ENCODE measurements around the gene SLC30A5.
"Not testable (repeated sequence)": the region's sequence is repeated elsewhere in the genome, so short reads cannot be mapped to it uniquely, and the experiment has no call there.

SLC30A5 gene

GRCh38 chr5:69093771-69094482, at the start of gene SLC30A5:
Gene SLC30A5, plus strand, starts transcription at chr5:69094014. Its CDS starts 242 bp downstream, at chr5:69094256.
- no CpG with 5 or more reads among the region's 79 CpGs for WGBS (ENCODE audit: insufficient coverage, insufficient read length)
- peak within 1 kb of the TSS; percentile 69 for H3K4me3 ChIP-seq (ENCODE audit: low read length)
- no peaks in the 10 kb centered on the region for H3K36me3 ChIP-seq (ENCODE audit: control insufficient read depth, insufficient read depth, low read length)
- H3K27ac ChIP-seq (ENCODE audit: low read length): no peak within 1 kb of the TSS
- DNase-seq (ENCODE audit: low read depth, low spot score): peak; percentile 98
- H3K27me3 ChIP-seq (ENCODE audit: control insufficient read depth, insufficient read depth, low read length): no peaks in the 10 kb centered on the region
- H3K9me3 ChIP-seq (ENCODE audit: control insufficient read depth, insufficient read depth, low read length): no peaks in the 10 kb centered on the region
- H3K4me1 ChIP-seq (ENCODE audit: control insufficient read depth, insufficient read depth, low read length): no peaks in the 10 kb centered on the region

GRCh38 chr5:69045213-69045612, 48.6 kb upstream of the SLC30A5 start:
- no CpG with 5 or more reads among the region's 6 CpGs for WGBS (ENCODE audit: insufficient coverage, insufficient read length)
- H3K27ac ChIP-seq (ENCODE audit: low read length); DNase-seq (ENCODE audit: low read depth, low spot score); H3K4me3 ChIP-seq (ENCODE audit: low read length); H3K9me3 ChIP-seq (ENCODE audit: control insufficient read depth, insufficient read depth, low read length); H3K27me3 ChIP-seq (ENCODE audit: control insufficient read depth, insufficient read depth, low read length); H3K36me3 ChIP-seq (ENCODE audit: control insufficient read depth, insufficient read depth, low read length); H3K4me1 ChIP-seq (ENCODE audit: control insufficient read depth, insufficient read depth, low read length): not testable (repeated sequence)

GRCh38 chr5:69046375-69046957, 47.3 kb upstream of the SLC30A5 start:
- DNase-seq (ENCODE audit: low read depth, low spot score): no peak
- no peaks in the 10 kb centered on the region for H3K4me1 ChIP-seq (ENCODE audit: control insufficient read depth, insufficient read depth, low read length)
- 100% methylated on average over 1 of the region's 8 CpGs for WGBS (ENCODE audit: insufficient coverage, insufficient read length)

DNA sequence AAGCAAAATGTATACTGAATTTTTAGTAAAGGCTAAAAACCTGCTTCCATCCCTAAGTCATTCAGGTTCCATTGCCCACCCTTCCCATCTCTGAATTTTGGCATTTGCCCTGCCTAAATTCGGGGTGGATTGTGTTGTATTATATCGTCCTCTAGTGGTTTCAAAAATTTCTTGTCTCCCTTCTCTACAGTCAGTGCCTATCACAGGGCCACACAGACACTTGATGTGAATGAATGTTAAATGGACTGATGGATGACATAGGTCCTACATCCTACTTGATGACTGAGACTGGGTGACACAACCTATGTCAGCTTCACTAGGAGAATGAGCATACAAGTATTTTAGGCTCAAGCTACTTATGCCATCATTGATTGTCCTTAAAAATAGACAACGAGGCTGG, 45.6 kb upstream of the SLC30A5 start:
- WGBS (ENCODE audit: insufficient coverage, insufficient read length): no CpG with 5 or more reads among the region's 3 CpGs
- no peaks in the 10 kb centered on the region for H3K27me3 ChIP-seq (ENCODE audit: control insufficient read depth, insufficient read depth, low read length)
- no peaks in the 10 kb centered on the region for H3K9me3 ChIP-seq (ENCODE audit: control insufficient read depth, insufficient read depth, low read length)
- H3K4me1 ChIP-seq (ENCODE audit: control insufficient read depth, insufficient read depth, low read length): no peaks in the 10 kb centered on the region
- H3K36me3 ChIP-seq (ENCODE audit: control insufficient read depth, insufficient read depth, low read length): no peaks in the 10 kb centered on the region
- no peak overlapping the region for H3K4me3 ChIP-seq (ENCODE audit: low read length)
- H3K27ac ChIP-seq (ENCODE audit: low read length): no peak overlapping the region
- DNase-seq (ENCODE audit: low read depth, low spot score): no peak

More at GRCh38 chr5:69046375-69046957, 47.3 kb upstream of the SLC30A5 start:
- no peak overlapping the region for H3K27ac ChIP-seq (ENCODE audit: low read length)
- H3K4me3 ChIP-seq (ENCODE audit: low read length): no peak overlapping the region
- H3K27me3 ChIP-seq (ENCODE audit: control insufficient read depth, insufficient read depth, low read length): no peaks in the 10 kb centered on the region
- no peaks in the 10 kb centered on the region for H3K9me3 ChIP-seq (ENCODE audit: control insufficient read depth, insufficient read depth, low read length)
- no peaks in the 10 kb centered on the region for H3K36me3 ChIP-seq (ENCODE audit: control insufficient read depth, insufficient read depth, low read length)

DNA sequence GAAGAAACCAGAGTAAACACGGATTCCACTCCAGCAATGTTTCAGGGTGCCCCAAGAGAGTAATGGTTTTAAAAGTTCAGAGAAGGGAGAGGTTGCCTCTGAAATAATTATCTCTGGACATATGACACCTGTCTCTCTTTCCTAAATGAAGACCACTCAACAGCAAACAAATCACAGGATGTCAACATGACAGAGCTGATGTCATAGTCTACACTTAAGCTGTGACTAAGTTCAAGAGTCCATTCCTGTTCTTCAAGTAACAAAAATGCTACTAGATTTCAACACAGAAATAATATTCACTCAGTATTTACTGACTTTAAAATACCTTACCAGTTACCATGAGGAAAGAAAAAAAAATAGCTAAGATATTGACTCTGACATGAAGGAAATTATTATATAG, 44.7 kb upstream of the SLC30A5 start:
- Histone ChIP-seq H3K9me3 (ENCODE audit: control insufficient read depth, insufficient read depth, low read length) (no peaks in the 10 kb centered on the region), H3K36me3 (ENCODE audit: control insufficient read depth, insufficient read depth, low read length) (no peaks in the 10 kb centered on the region), H3K4me1 (ENCODE audit: control insufficient read depth, insufficient read depth, low read length) (no peaks in the 10 kb centered on the region), H3K4me3 (ENCODE audit: low read length) (no peak overlapping the region), H3K27ac (ENCODE audit: low read length) (no peak overlapping the region), H3K27me3 (ENCODE audit: control insufficient read depth, insufficient read depth, low read length) (no peaks in the 10 kb centered on the region)
- WGBS (ENCODE audit: insufficient coverage, insufficient read length): no CpG with 5 or more reads among the region's 1 CpG
- DNase-seq (ENCODE audit: low read depth, low spot score): no peak

- Histone ChIP-seq H3K27me3 (ENCODE audit: control insufficient read depth, insufficient read depth, low read length) (no peaks in the 10 kb centered on the region), H3K36me3 (ENCODE audit: control insufficient read depth, insufficient read depth, low read length) (no peaks in the 10 kb centered on the region), H3K4me1 (ENCODE audit: control insufficient read depth, insufficient read depth, low read length) (no peaks in the 10 kb centered on the region), H3K9me3 (ENCODE audit: control insufficient read depth, insufficient read depth, low read length) (no peaks in the 10 kb centered on the region), H3K27ac (ENCODE audit: low read length) (no peak overlapping the region), H3K4me3 (ENCODE audit: low read length) (no peak overlapping the region)
- no peak for DNase-seq (ENCODE audit: low read depth, low spot score)
- WGBS (ENCODE audit: insufficient coverage, insufficient read length): no CpG with 5 or more reads among the region's 2 CpGs
Measured at GRCh38 chr5:69049796-69050195, 44.0 kb upstream of the SLC30A5 start.

DNA sequence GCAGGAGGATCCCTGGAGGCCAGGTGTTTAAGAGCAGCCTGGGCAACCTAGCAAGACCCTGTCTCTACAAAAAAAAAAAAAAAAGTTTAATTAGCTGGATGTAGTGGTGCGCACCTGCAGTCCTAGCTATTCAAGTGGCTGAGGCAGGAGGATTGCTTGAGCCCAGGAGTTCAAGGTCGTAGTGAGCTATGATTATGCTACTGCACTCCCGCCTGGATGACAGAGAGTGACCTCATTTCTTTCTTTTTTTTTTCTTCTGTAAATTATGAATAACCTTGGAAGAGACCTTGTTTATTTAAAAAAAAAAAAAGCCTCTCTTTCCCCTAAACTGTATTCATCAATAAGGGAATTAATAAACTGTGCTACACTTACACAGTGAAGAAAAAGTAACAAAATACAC, 43.6 kb upstream of the SLC30A5 start:
- H3K4me3 ChIP-seq (ENCODE audit: low read length): no peak overlapping the region
- WGBS (ENCODE audit: insufficient coverage, insufficient read length): no CpG with 5 or more reads among the region's 3 CpGs
- no peaks in the 10 kb centered on the region for H3K4me1 ChIP-seq (ENCODE audit: control insufficient read depth, insufficient read depth, low read length)
- H3K27me3 ChIP-seq (ENCODE audit: control insufficient read depth, insufficient read depth, low read length): no peaks in the 10 kb centered on the region
- H3K27ac ChIP-seq (ENCODE audit: low read length): no peak overlapping the region
- no peaks in the 10 kb centered on the region for H3K36me3 ChIP-seq (ENCODE audit: control insufficient read depth, insufficient read depth, low read length)
- DNase-seq (ENCODE audit: low read depth, low spot score): no peak
- H3K9me3 ChIP-seq (ENCODE audit: control insufficient read depth, insufficient read depth, low read length): no peaks in the 10 kb centered on the region

DNA sequence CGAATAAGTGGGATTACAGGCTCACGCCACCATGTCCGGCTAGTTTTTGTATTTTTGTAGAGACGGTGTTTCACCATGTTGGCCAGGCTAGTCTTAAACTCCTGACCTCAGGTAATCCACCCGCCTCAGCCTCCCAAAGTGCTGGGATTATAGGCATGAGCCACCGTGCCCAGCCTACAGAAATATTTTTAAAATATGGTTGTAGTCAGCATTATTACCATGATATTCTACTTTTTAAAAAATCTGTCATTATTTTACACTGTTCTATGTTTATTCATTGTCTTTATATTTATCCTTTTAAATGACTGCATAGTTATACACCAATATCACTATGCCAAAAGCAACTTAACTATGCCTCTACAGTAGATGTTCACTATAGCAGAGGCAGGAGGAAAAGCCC, 41.6 kb upstream of the SLC30A5 start:
- Histone ChIP-seq H3K36me3 (ENCODE audit: control insufficient read depth, insufficient read depth, low read length) (no peaks in the 10 kb centered on the region), H3K27ac (ENCODE audit: low read length) (no peak overlapping the region), H3K4me3 (ENCODE audit: low read length) (no peak overlapping the region), H3K27me3 (ENCODE audit: control insufficient read depth, insufficient read depth, low read length) (no peaks in the 10 kb centered on the region), H3K9me3 (ENCODE audit: control insufficient read depth, insufficient read depth, low read length) (no peaks in the 10 kb centered on the region), H3K4me1 (ENCODE audit: control insufficient read depth, insufficient read depth, low read length) (no peaks in the 10 kb centered on the region)
- no CpG with 5 or more reads among the region's 6 CpGs for WGBS (ENCODE audit: insufficient coverage, insufficient read length)
- no peak for DNase-seq (ENCODE audit: low read depth, low spot score)

DNA sequence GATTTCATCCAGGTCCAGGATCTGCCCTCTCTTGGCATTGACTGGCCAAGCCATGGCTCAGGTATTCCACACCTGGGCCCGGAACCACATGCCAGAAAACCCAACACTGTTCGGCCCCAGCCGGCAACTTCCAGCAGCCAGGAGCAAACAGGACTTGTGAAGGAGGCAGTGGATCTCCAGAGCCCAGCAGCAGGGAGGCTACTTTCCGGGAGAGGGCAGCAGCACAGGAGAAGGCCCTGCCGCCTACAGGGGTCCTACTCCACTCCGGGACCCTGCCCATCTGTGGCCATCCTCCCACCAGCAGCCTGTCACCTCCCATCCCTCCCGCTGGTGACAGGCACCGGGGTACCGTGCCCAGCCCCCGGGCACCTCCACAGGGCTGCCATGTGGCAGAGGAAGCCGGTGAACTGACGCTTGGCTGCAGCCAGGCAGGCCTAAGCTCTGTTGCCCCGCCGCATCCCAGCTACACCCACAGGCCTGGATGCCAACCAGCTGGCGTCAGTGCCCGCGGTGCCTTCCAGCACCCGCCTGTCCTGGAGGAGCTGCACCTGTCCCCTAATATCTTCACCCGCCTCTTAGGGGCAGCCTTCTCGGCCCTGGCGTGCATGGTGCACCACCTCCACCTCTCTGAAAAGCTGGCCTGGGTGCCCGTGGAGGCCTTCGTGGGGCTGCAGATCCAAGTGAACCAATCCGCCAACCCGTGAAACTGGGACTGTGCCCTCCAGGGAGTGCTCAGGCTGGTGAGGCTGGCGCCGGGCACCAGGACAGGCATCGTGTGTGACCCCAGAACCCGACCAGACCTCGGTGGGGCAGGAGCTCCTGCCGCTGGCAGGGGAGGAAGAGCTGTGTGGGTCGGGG, 18.9 kb upstream of the SLC30A5 start:
- H3K4me3 ChIP-seq (ENCODE audit: low read length): no peak overlapping the region; the same call in 1 of the 2 replicates
- no peak for DNase-seq (ENCODE audit: low read depth, low spot score)
- no peaks in the 10 kb centered on the region for H3K36me3 ChIP-seq (ENCODE audit: control insufficient read depth, insufficient read depth, low read length)
- WGBS (ENCODE audit: insufficient coverage, insufficient read length): no CpG with 5 or more reads among the region's 32 CpGs
- H3K27me3 ChIP-seq (ENCODE audit: control insufficient read depth, insufficient read depth, low read length): no peaks in the 10 kb centered on the region
- H3K9me3 ChIP-seq (ENCODE audit: control insufficient read depth, insufficient read depth, low read length): no peaks in the 10 kb centered on the region
- no peak overlapping the region for H3K27ac ChIP-seq (ENCODE audit: low read length)
- no peaks in the 10 kb centered on the region for H3K4me1 ChIP-seq (ENCODE audit: control insufficient read depth, insufficient read depth, low read length)

- DNase-seq (ENCODE audit: low read depth, low spot score): no peak
- no CpG with 5 or more reads among the region's 14 CpGs for WGBS (ENCODE audit: insufficient coverage, insufficient read length)
- no peak overlapping the region; the same call in 1 of the 2 replicates for H3K4me3 ChIP-seq (ENCODE audit: low read length)
- no peaks in the 10 kb centered on the region for H3K27me3 ChIP-seq (ENCODE audit: control insufficient read depth, insufficient read depth, low read length)
- H3K27ac ChIP-seq (ENCODE audit: low read length): no peak overlapping the region
- no peaks in the 10 kb centered on the region for H3K36me3 ChIP-seq (ENCODE audit: control insufficient read depth, insufficient read depth, low read length)
- H3K4me1 ChIP-seq (ENCODE audit: control insufficient read depth, insufficient read depth, low read length): no peaks in the 10 kb centered on the region
- no peaks in the 10 kb centered on the region for H3K9me3 ChIP-seq (ENCODE audit: control insufficient read depth, insufficient read depth, low read length)
Measured at GRCh38 chr5:69075522-69076179, 18.2 kb upstream of the SLC30A5 start.

All from iPS DF 6.9 (cell line).